MM.1S (cell line): Measurements from ENCODE around the gene GRHPR.

Experiments
- DNase-seq: peaks from one replicate; pipeline ENCODE4 v3.0.0-alpha.2; 2015
- H2AFZ ChIP-seq: fragments of 300-600 bp; sonication (generic); 2 replicates; pipeline ENCODE4 v1.6.0; 2016; ENCODE audit warnings: antibody characterized with exemption, low read length
- H3F3A ChIP-seq: fragments of 300-600 bp; sonication (generic); 2 replicates; pipeline ENCODE4 v1.6.1; 2016; ENCODE audit warnings: mild to moderate bottlenecking, antibody characterized with exemption, low read length, moderate library complexity, mixed read lengths; ENCODE audit not compliant: insufficient read depth
- H3K27ac ChIP-seq: fragments of 300-600 bp; sonication (generic); 2 replicates; pipeline ENCODE4 v1.5.1; 2016; ENCODE audit warnings: mild to moderate bottlenecking, low read length
- H3K27me3 ChIP-seq: fragments of 300-600 bp; sonication (generic); replicated peaks from 2 replicates; pipeline ENCODE4 v1.6.0; 2016; ENCODE audit warnings: low read length; ENCODE audit not compliant: insufficient read depth
- H3K36me3 ChIP-seq: fragments of 300-600 bp; sonication (generic); replicated peaks from 2 replicates; pipeline ENCODE4 v1.6.1; 2016; ENCODE audit warnings: mild to moderate bottlenecking, low read length, mixed read lengths; ENCODE audit not compliant: insufficient read depth
- H3K4me1 ChIP-seq: fragments of 300-600 bp; sonication (generic); 2 replicates; pipeline ENCODE4 v1.6.1; 2016; ENCODE audit warnings: low read length, mixed read lengths
- H3K4me2 ChIP-seq: fragments of 300-600 bp; sonication (generic); 2 replicates; pipeline ENCODE4 v1.6.0; 2016; ENCODE audit warnings: low read depth, low read length
- H3K4me3 ChIP-seq: fragments of 300-600 bp; sonication (generic); 2 replicates; pipeline ENCODE4 v1.5.1; 2016; ENCODE audit warnings: low read length, mixed read lengths
- H3K79me2 ChIP-seq: fragments of 300-600 bp; sonication (generic); 2 replicates; pipeline ENCODE4 v1.6.1; 2016; ENCODE audit warnings: mixed run types, low read length, mixed read lengths
- H3K9ac ChIP-seq: fragments of 300-600 bp; sonication (generic); 2 replicates; pipeline ENCODE4 v1.6.1; 2016; ENCODE audit warnings: low read length, mixed read lengths
- H3K9me2 ChIP-seq: fragments of 300-600 bp; sonication (generic); replicated peaks from 2 replicates; pipeline ENCODE4 v1.6.1; 2016; ENCODE audit warnings: mild to moderate bottlenecking, low read length, mixed read lengths; ENCODE audit not compliant: insufficient read depth
- H3K9me3 ChIP-seq: fragments of 300-600 bp; sonication (generic); replicated peaks from 2 replicates; pipeline ENCODE4 v1.6.1; 2016; ENCODE audit warnings: mild to moderate bottlenecking, low read length, mixed read lengths; ENCODE audit not compliant: insufficient read depth
- H4K20me1 ChIP-seq: fragments of 300-600 bp; sonication (generic); 2 replicates; pipeline ENCODE4 v1.6.1; 2016; ENCODE audit warnings: mild to moderate bottlenecking, low read length, moderate library complexity, mixed read lengths; ENCODE audit not compliant: insufficient read depth
- CTCF ChIP-seq: fragments of 300-600 bp; sonication (generic); IDR thresholded peaks from 2 replicates; pipeline ENCODE4 v1.5.1; 2016; ENCODE audit warnings: antibody characterized with exemption, low read length, mixed read lengths
- EZH2 ChIP-seq: fragments of 300-600 bp; sonication (generic); optimal IDR thresholded peaks from 2 replicates; pipeline ENCODE3; 2017; ENCODE audit warnings: low read depth, mild to moderate bottlenecking, antibody characterized with exemption, low read length, mixed read lengths
- EZH2phosphoT487 ChIP-seq: fragments of 300-600 bp; sonication (generic); IDR thresholded peaks from 2 replicates; pipeline ENCODE4 v1.6.1; 2018; ENCODE audit warnings: antibody characterized with exemption, low read length

Gene GRHPR

GRCh38 chr9:37379835-37380234 is 42.7 kb upstream of the GRHPR start:
- Histone ChIP-seq H3K27ac (no peak overlapping the region), H3K9ac (no peak overlapping the region), H3K36me3 (no peaks in the 10 kb centered on the region), H3K27me3 (peaks cover 32% of the 10 kb centered on the region), H3K9me2 (no peaks in the 10 kb centered on the region), H3K4me3 (no peak overlapping the region), H3K4me1 (peaks cover 18% of the 10 kb centered on the region), H3K4me2 (no peak overlapping the region), H2AFZ (no peak overlapping the region), H3F3A (no peaks in the 10 kb centered on the region), H4K20me1 (no peaks in the 10 kb centered on the region), H3K9me3 (no peaks in the 10 kb centered on the region), H3K79me2 (no peaks in the 10 kb centered on the region)
- no peak for DNase-seq
- TF ChIP-seq CTCF: no peak
- no peak for TF ChIP-seq EZH2
- no peak for TF ChIP-seq EZH2phosphoT487

- Histone ChIP-seq H3K4me3 (no peak overlapping the region), H3K9me3 (no peaks in the 10 kb centered on the region), H3K4me1 (peaks cover 18% of the 10 kb centered on the region), H3K79me2 (no peaks in the 10 kb centered on the region), H4K20me1 (no peaks in the 10 kb centered on the region), H3K27me3 (peaks cover 26% of the 10 kb centered on the region), H3K9ac (no peak overlapping the region), H3K27ac (no peak overlapping the region), H3K36me3 (no peaks in the 10 kb centered on the region), H3K9me2 (no peaks in the 10 kb centered on the region), H3K4me2 (no peak overlapping the region), H3F3A (no peaks in the 10 kb centered on the region), H2AFZ (no peak overlapping the region)
- no peak for DNase-seq
- TF ChIP-seq EZH2: no peak
- TF ChIP-seq EZH2phosphoT487: no peak
- no peak for TF ChIP-seq CTCF
Measured at GRCh38 chr9:37380570-37380969, 41.9 kb upstream of the GRHPR start.

GRCh38 chr9:37381094-37381741 is 41.3 kb upstream of the GRHPR start:
- no peaks in the 10 kb centered on the region for H3K9me3 ChIP-seq
- H3K36me3 ChIP-seq: no peaks in the 10 kb centered on the region
- DNase-seq: no peak
- no peak overlapping the region for H3K4me3 ChIP-seq
- H3K27ac ChIP-seq: no peak overlapping the region
- H3K4me1 ChIP-seq: peaks cover 18% of the 10 kb centered on the region
- no peaks in the 10 kb centered on the region for H3K9me2 ChIP-seq
- H3K27me3 ChIP-seq: peaks cover 22% of the 10 kb centered on the region
- H3K79me2 ChIP-seq: no peaks in the 10 kb centered on the region
- no peaks in the 10 kb centered on the region for H3F3A ChIP-seq
- H2AFZ ChIP-seq: no peak overlapping the region
- H3K4me2 ChIP-seq: no peak overlapping the region
- TF ChIP-seq CTCF (no peak), EZH2phosphoT487 (no peak), EZH2 (no peak)
- no peaks in the 10 kb centered on the region for H4K20me1 ChIP-seq
- no peak overlapping the region for H3K9ac ChIP-seq
